Colonic mucosa (tissue), 4 donors: ENCODE data around the gene FAHD1. TPM values are rescaled to one million over a fixed set of nuclear protein-coding genes. Genes with fewer than 3 reads are reported as not detected.

Source experiments
- DNase-seq: peaks from one replicate; pipeline ENCODE4 v3.0.0-alpha.2; 2020
- H3K27ac ChIP-seq: fragments of 200-600 bp; one replicate; pipeline ENCODE4 v1.8.0; 2021
- H3K27me3 ChIP-seq: fragments of 200-600 bp; one replicate; pipeline ENCODE4 v1.8.0; 2021
- H3K36me3 ChIP-seq: fragments of 200-600 bp; one replicate; pipeline ENCODE4 v1.8.0; 2021
- H3K4me1 ChIP-seq: fragments of 200-600 bp; one replicate; pipeline ENCODE4 v1.8.0; 2021; ENCODE audit warnings: mild to moderate bottlenecking
- H3K4me3 ChIP-seq: fragments of 200-600 bp; one replicate; pipeline ENCODE4 v1.8.0; 2021
- H3K9ac ChIP-seq, 2 donors: one replicate each; pipeline ENCODE4 v1.7.0; 2013; ENCODE audit warnings: control low read depth in 2 of 2, low read depth in 2 of 2, low read length in 2 of 2
- H3K9me3 ChIP-seq: fragments of 200-600 bp; one replicate; pipeline ENCODE4 v1.8.0; 2021
- intact Hi-C: fragments of 100-400 bp; cut with DNase I; formaldehyde crosslinking; loops from one replicate; pipeline ENCODE4 v1.14.1; 2022
- total RNA-seq, 2 donors: library from RNA; stranded (reverse); fragmentation: NEBNext Ultra II Directional in 1 of 2; extraction: Animal tissue kit (Norgen Biotek cat#: 25700) in 1 of 2; gene quantifications; one replicate each; pipeline ENCODE4 v1.2.1, GENCODE V29; 2021
- TF ChIP-seq, protein P1 (sequence below): fragments of 200-600 bp; IDR thresholded peaks from one replicate; pipeline ENCODE4 v1.8.0; 2022; ENCODE audit warnings: antibody characterized with exemption, mild to moderate bottlenecking
- donor health status: healthy.
- donor health status: DM: no; HTN: no; CAD: no.
- donor health status: DM: no; HTN: no; CAD: no.

FAHD1 gene
- total RNA-seq, 2 donors from 2014 or later: 55.5 to 73.9 TPM

DNA sequence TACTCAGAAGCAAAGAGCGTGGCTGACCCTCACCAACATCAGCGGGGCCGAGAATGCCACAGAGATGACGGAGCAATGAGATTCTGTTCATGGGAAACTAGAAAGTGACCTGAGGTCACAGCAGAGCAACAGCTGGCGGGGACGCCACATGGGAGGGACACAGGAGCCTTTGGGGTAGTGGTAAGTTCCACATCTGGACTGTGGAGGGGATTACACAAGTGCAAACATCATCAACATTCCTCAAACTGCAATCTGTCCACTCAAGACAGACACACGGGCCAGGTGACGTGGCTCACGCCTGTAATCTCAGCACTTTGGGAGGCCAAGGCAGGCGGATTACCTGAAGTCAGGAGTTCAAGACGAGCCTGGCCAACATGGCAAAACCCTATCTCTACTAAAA, 11.5 kb upstream of the FAHD1 start:
- H3K9ac ChIP-seq: no peak overlapping the region
- H3K36me3 ChIP-seq: peaks cover 6% of the 10 kb centered on the region
- DNase-seq: no peak
- H3K9me3 ChIP-seq: no peaks in the 10 kb centered on the region
- TF ChIP-seq, protein P1, sequence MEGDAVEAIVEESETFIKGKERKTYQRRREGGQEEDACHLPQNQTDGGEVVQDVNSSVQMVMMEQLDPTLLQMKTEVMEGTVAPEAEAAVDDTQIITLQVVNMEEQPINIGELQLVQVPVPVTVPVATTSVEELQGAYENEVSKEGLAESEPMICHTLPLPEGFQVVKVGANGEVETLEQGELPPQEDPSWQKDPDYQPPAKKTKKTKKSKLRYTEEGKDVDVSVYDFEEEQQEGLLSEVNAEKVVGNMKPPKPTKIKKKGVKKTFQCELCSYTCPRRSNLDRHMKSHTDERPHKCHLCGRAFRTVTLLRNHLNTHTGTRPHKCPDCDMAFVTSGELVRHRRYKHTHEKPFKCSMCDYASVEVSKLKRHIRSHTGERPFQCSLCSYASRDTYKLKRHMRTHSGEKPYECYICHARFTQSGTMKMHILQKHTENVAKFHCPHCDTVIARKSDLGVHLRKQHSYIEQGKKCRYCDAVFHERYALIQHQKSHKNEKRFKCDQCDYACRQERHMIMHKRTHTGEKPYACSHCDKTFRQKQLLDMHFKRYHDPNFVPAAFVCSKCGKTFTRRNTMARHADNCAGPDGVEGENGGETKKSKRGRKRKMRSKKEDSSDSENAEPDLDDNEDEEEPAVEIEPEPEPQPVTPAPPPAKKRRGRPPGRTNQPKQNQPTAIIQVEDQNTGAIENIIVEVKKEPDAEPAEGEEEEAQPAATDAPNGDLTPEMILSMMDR: no peak
- intact Hi-C loops: no loop called here
- no peaks in the 10 kb centered on the region for H3K4me1 ChIP-seq
- no peak overlapping the region for H3K4me3 ChIP-seq
- H3K27ac ChIP-seq: no peak overlapping the region
- no peaks in the 10 kb centered on the region for H3K27me3 ChIP-seq

DNA sequence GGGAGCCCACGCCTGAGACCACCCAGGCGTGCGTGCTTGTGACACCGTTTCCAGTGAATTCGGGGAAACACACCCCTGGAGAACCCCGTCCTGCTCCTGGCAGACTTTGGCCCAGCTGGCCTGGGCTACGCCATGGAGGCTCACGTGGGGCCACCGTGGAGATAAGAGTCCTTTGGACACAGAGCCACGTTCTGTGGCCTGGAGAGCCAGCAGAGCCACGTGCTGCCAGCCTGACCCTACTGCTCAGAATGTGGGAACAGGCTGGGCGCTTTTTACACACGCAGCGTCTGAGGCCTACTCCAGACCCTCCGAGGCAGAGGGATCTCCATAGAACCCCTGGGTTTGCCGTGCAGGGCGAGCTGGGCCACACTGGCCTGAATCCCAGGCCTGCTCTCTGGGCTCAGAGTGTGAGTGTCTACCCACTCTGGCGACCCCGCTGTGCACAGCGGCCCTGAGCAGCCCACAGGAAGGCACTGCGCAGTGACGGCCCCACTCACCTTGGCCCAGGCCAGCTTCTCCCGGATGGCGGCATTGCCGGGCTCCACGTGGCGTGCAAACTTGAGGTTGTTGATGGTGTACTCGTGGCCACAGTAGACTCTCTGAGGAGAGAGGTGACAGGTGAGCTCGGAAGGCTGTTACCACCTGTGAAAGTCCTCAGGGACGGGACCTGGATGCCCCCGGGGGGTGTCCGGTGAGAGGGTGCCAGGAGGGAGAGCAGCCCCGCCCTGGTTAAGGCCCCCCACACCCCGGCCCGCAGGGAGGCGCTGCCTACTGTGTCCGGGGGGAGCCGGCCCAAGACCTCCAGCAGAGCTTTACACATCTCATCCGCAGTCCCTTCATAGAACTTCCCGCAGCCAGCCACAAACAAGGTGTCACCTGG, 10.4 kb upstream of the FAHD1 start:
- Histone ChIP-seq H3K9ac (no peak overlapping the region), H3K27me3 (no peaks in the 10 kb centered on the region), H3K27ac (no peak overlapping the region), H3K4me3 (no peak overlapping the region), H3K9me3 (no peaks in the 10 kb centered on the region), H3K4me1 (no peaks in the 10 kb centered on the region), H3K36me3 (peaks cover 6% of the 10 kb centered on the region)
- DNase-seq: no peak
- TF ChIP-seq, protein P1: no peak
- intact Hi-C loops: no loop called here

DNA sequence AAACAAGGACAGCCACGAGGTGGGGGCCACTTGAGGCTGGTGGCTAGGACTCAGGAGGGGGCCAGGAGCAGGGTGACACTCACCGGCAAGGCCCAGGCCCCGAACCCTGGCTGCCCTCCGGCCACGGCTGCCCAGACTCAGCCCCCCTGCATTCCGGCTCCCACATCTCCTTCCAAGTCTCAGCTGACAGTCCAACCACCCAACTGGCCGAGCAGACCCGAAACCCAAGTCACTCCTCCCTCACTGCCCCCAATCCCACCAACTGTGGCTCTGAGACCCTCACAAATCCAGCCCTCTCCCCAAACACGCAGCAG, 9.8 kb upstream of the FAHD1 start:
- Histone ChIP-seq H3K36me3 (peaks cover 12% of the 10 kb centered on the region), H3K27me3 (no peaks in the 10 kb centered on the region), H3K27ac (no peak overlapping the region), H3K4me3 (no peak overlapping the region), H3K4me1 (no peaks in the 10 kb centered on the region), H3K9me3 (no peaks in the 10 kb centered on the region), H3K9ac (no peak overlapping the region)
- intact Hi-C loops: no loop called here
- no peak for DNase-seq
- TF ChIP-seq, protein P1: no peak

DNA sequence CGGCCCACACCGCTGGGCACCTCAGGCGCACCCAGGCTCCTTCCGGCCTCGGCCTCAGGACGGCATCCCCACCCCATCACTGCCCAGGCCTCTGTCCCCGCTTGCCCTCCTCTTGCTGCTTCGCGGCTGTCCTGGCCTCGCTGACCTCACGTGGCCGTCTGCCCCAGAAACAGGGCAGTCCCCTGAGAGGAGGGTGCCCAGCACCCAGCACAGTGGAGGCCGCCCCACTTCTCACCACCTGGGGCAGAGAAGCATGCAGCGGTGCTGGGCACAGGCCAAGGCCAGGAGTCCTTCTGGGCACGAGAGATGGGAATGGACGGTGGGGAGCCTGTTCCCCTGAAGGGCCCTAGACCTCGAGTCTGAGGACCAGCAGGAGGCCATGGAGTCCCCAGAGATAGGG, 9.3 kb upstream of the FAHD1 start:
- Histone ChIP-seq H3K9me3 (no peaks in the 10 kb centered on the region), H3K9ac (no peak overlapping the region), H3K27ac (no peak overlapping the region), H3K27me3 (no peaks in the 10 kb centered on the region), H3K36me3 (peaks cover 15% of the 10 kb centered on the region), H3K4me1 (no peaks in the 10 kb centered on the region), H3K4me3 (no peak overlapping the region)
- TF ChIP-seq, protein P1: no peak
- intact Hi-C loops: no loop called here
- no peak for DNase-seq

DNA sequence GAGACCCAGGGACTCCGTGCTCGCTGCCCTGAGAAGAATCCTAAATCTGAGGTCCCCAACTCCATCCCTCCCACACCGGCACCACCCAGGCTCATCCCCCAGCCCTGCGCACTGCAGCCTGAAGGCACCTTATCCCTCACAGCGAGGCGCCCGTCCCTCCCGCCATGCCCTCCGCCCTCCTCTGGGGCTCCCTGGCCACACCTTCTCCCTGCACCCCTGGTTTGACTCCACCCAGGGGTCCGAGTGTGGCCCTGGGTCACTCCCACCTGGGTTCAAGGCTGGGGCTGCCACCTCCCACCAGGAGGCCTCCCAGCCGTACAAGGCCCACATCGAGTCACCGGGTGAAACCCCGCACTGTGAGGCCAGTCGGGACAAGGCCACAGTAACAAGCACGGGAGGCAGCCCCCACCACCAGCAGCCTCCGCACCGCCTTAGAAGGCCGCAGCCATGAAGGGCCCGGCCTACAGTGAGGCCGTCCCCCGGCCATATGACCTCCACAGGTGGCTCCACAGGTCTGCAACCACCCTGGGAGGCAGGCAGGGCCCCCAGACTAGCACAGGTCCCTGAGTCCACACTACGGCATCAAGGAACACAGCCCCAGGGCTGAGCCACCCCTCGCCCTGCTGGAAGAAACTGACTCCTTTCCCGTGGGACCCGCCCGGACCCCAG, 8.7 kb upstream of the FAHD1 start:
- intact Hi-C loops: no loop called here
- no peak overlapping the region for H3K4me3 ChIP-seq
- H3K36me3 ChIP-seq: peaks cover 15% of the 10 kb centered on the region
- no peaks in the 10 kb centered on the region for H3K4me1 ChIP-seq
- H3K27ac ChIP-seq: no peak overlapping the region
- H3K9ac ChIP-seq: no peak overlapping the region
- H3K27me3 ChIP-seq: no peaks in the 10 kb centered on the region
- H3K9me3 ChIP-seq: no peaks in the 10 kb centered on the region
- TF ChIP-seq, protein P1: no peak
- no peak for DNase-seq
